ENCODE data around the gene LRP3.
A peak's percentile ranks its signal among the peaks of the same experiment; 100 is the strongest.
"Not testable (repeated sequence)": the region's sequence is repeated elsewhere in the genome, so short reads cannot be mapped to it uniquely, and the experiment has no call there.

LRP3 gene

GRCh38 chr19:33193865-33194362 is at the start of gene LRP3:
TSS of gene LRP3 (plus strand) at chr19:33194330. CDS start at chr19:33194786, 456 bp downstream.
- DNase-seq (ENCODE audit: low read depth): no peak

DNA sequence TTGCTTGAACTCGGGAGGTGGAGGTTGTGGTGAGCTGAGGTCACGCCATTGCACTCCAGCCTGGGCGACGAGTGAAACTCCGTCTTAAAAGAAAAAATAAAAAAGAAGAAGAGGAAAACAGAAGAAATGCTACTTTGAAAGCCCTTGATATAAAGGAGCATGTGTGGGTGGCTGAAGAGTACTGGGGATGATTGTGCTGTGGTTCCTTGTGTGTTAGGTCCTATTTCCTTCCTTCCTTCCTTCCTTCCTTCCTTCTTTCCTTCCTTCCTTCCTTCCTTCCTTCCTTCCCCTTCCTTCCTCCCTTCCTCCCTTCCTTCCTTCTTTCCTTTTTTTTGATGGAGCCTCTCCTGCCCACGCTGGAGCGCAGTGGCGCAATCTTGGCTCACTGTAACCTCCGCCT is 47.9 kb upstream of the LRP3 start:
- DNase-seq (ENCODE audit: low read depth): no peak

- DNase-seq (ENCODE audit: low read depth): no peak
These were observed 46.6 kb upstream of the LRP3 start for GRCh38 chr19:33147538-33147937.

DNA sequence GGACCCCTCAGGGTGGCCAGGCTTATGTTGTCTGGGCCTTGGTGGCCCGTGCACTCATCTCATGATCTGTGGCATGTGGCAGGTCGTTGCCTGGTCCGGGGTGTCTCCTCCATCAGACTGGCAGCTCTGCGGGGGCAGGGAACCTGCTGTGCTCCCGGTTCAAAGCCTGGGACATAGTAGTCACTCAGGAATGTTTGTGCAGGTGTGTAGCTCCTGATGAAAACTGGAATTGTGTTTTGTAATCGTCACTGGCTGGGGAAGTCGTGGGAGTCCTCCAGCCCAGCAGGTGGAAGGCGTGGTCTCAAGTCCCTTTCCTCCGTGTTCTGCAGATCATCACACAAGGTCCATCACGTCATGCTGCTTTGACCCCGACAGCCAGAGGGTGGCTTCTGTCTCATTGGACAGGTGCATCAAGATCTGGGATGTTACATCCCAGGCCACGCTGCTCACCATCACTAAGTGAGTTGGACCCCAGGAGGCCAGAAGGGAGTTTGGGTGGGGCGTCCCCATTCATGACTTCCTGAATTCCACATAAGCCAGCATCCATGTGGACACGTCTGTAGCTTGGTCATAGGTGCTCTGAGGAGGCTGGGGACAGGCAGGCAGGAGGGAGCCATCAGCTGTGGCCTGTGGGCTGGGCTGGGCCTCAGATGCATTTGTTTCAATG is 43.1 kb upstream of the LRP3 start:
- DNase-seq (ENCODE audit: low read depth): no peak

GRCh38 chr19:33152176-33152575 is 42.0 kb upstream of the LRP3 start:
- no peak for DNase-seq (ENCODE audit: low read depth)

DNA sequence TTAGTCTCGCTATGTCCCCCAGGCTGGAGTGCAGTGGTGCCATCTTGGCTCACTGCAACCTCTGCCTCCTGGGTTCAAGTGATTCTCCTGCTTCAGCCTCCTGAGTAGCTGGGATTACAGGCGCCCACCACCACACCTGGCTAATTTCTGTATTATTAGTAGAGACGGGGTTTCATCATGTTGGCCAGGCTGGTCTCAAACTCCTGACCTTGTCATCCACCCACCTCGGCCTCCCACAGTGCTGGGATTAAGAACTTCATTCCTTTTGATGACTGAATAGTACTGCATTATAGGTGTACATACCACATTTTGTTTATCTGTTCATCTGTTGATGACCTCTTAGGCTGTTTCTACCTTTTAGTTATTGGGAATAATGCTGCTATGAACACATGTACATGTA is 41.5 kb upstream of the LRP3 start:
- DNase-seq (ENCODE audit: low read depth): not testable (repeated sequence)

DNA sequence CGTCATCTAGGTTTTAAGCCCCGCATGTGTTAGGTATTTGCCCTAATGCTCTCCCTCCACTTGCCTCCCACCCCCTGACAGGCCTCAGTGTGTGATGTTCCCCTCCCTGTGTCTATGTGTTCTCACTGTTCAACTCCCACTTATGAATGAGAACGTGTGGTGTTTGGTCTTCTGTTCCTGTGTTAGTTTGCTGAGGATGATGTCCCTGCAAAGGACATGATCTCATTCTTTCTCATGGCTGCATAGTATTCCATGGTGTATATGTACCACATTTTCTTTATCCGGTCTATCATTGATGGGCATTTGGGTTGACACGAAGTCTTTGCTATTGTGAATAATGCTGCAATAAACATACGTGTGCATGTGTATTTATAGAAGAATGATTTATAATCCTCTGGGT is 39.8 kb upstream of the LRP3 start:
- not testable (repeated sequence) for DNase-seq (ENCODE audit: low read depth)

GRCh38 chr19:33156334-33156733 is 37.8 kb upstream of the LRP3 start:
- DNase-seq (ENCODE audit: low read depth): no peak

DNA sequence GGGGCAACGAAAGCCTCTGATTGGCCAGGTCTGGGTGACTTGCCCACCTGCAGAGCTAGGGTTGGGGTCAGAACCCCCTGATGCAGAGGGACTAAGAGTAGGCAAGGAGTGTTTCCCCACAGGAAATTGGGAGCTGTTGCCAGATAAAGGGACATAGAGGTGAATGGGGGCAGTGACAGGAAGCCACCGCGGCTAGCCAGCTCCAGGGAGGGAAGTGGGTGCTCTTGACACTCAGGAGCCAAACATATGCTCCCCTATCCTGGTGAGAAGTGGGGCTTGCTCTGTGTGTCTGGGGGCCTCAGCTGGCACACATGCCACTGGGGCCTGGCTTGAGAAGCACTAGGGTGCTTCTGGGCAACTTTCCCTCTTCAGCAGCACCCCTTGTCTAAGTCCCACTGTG is 36.2 kb upstream of the LRP3 start:
- DNase-seq (ENCODE audit: low read depth): no peak

DNA sequence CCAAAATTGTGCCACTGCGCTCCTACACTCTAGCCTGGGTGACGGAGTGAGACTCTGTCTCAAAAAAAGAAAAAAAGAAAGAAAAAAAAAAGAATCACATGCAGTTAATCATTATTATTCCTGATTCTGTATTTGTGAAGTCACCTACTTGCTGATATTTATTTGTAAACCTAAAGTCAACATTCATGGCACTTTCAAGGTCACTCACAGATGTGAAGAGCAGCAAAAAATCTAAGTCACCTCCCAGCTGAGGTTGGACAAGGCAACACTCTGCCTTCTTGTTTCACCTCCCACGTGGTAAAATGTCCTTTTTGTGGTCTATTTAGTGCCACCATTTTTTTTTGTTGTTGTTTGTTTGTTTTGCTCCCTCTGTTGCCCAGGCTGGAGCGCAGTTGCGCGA is 35.8 kb upstream of the LRP3 start:
- DNase-seq (ENCODE audit: low read depth): no peak

GRCh38 chr19:33159149-33159548 is 35.0 kb upstream of the LRP3 start:
- no peak for DNase-seq (ENCODE audit: low read depth)

DNA sequence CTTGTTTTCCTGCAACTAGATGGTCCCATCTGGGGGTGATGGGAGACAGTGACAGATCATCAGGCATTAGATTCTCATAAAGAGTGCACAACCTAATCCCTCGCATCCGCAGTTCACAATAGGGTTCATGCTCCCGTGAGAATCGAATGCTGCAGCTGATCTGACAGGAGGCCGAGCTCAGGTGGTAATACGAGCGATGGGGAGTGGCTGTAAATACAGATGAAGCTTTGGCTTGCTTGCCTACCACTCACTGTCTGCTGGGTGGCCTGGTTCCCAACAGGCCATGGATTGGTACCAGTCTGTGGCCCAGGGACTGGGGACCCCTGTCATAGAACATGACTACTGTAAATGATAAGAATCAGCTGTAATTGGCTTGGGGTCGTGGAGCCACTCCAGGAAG is 34.2 kb upstream of the LRP3 start:
- no peak for DNase-seq (ENCODE audit: low read depth)

DNA sequence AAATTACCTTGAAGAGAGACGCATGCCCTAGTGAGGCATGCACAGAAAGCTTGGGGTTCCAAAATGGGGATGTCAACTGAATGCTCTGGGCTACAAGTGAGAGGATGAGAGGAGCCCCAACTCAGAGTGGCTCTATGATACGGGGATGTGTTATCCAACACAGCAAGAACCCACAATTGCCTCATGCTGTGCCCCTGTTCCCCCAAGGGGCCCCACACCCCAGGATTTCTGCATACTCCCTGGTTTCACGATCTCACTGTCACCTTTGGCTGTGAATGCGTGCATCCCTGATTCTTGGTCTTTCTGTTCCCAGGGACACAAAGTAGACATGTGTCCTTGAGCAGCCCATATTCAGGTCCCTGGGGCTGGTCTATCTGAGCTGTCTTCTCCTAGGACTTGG is 32.9 kb upstream of the LRP3 start:
- DNase-seq (ENCODE audit: low read depth): no peak

GRCh38 chr19:33163481-33163880 is 30.6 kb upstream of the LRP3 start:
- DNase-seq (ENCODE audit: low read depth): no peak

DNA sequence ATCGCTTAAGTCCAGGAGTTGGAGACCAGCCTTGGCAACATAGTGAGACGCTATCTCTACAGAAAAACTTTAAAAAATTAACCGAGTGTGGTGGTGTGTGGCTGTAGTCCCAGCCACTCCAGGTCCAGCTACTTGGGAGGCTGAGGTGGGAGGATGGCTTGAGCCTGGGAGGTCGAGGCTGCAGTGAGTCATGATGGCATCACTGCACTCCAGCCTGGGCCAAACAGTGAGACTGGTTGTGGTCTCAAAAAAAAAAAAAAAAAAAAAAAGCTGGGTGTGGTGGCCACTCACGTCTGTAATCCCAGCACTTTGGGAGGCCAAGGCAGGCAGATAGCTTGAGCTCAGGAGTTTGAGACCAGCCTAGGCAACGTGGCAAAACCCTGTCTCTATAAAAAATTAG is 28.1 kb upstream of the LRP3 start:
- not testable (repeated sequence) for DNase-seq (ENCODE audit: low read depth)

DNA sequence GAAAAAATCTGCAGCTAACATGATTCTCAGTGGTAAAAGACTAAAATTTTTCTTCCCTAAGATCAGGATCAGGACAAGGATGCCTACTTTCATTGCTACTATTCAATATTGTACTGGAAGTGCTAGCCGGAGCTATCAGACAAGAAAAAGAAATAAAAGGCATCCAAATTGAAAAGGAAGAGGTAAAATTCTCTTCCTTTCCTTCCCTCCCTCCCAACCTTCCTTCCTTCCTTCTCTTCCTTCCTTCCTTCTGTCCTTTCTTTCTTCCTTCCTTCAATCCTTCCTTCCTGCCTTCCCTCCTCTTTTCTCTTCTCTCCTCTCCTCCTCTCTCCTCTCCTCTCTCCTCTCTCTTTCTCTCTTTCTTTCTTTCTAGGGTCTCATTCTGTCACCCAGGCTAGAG is 26.7 kb upstream of the LRP3 start:
- no peak for DNase-seq (ENCODE audit: low read depth)

DNA sequence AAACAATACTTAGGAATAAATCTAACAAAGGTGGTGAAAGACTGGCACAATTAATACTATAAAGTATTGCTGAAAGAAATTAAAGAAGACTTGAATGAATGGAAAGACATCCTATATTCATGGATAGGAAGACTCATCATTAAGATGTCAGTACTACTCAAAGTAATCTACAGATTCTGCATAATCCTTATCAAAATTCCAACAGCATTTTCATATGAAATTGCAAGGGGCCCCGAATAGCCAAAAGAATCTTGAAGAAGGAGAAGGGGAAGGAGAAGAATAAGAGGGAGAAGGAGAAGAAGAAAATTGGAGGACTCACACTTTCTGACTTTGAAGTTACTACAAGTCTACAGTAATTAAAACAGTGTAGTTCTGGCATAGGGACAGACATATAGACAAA is 25.6 kb upstream of the LRP3 start:
- no peak for DNase-seq (ENCODE audit: low read depth)

GRCh38 chr19:33171222-33171795 is 22.8 kb upstream of the LRP3 start:
- DNase-seq (ENCODE audit: low read depth): no peak

GRCh38 chr19:33171916-33172359 is 22.2 kb upstream of the LRP3 start:
- no peak for DNase-seq (ENCODE audit: low read depth)

DNA sequence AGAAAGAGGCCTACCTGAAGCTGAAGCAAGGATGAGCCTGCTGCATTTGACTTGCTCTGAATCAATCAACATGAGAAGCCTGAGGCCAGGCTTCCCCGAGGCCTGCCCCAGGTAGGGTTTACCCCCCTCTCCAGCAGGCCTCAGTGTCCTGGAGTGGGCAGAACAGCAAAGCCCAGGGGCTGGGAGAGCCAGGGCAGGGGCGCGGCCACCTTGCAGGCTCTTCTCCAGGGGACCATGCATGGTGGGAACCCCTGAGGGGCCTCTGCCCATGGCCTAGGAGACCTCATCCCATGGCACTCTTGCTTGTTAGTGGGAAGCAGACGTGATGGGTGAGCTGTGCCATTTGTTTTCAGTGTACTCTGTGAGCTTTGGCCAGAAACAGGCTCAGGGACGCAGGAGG is 19.9 kb upstream of the LRP3 start:
- DNase-seq (ENCODE audit: low read depth): no peak

GRCh38 chr19:33175156-33175782 is 18.9 kb upstream of the LRP3 start:
- no peak for DNase-seq (ENCODE audit: low read depth)

DNA sequence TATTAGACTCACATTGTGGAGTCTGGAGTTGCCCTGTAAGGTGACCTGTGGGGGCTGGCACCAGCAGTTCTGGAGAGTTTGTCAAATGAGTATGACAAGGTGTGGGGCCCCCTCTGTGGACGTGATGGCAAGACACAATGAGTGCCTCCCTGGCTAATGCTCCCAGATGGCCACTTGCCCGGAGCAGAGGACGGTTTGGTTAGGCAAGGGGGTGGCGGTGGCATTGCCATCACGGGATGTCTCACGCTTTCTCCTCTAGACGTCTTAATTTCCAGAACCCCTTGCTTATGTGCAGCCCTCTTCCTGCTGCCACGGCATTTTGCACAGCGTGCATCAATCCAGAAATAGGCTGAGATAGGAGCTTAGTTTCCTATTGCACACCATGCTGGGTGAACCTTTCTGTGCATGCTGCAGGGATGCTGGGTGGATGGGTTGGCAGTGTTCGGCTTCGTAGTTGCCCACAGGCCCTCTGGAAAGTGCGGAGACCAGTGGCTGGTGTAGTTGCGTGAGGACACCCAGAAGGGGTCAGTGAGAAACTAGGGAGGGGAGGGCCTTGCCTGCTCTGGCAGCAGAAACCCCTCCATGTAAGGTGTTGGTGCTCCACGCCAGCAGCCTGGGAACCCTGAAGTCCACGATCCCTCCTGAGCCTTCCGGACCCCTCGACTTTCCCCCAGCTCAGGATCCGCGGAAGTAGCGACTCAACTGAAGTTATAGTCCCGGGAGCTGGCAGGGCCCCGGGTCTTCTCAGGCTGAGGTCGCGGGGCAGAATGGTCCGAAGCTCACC is 18.1 kb upstream of the LRP3 start:
- DNase-seq (ENCODE audit: low read depth): peak; percentile 6

Data from activated T-helper 9 cell treated with anti-CD3 and anti-CD28 coated beads, Interleukin-2, amount 50 U/mL, for 16 hours (primary cell).